Fibroblast of lung (primary cell): ENCODE results near the gene TTC24. TPM values are rescaled to one million over a fixed set of nuclear protein-coding genes. Genes with fewer than 3 reads are reported as not detected.

Experiments used
- DNase-seq, 2 donors: peaks; one replicate each; pipeline versions ENCODE4 v3.0.0 to v3.0.0-alpha.2; 2010; ENCODE audit warnings: low read depth in 2 of 2
- H2AFZ ChIP-seq: 2 replicates; pipeline ENCODE4 v1.5.1; 2012; ENCODE audit warnings: low read length, control low read depth, inconsistent platforms
- H3K27ac ChIP-seq: 2 replicates; pipeline ENCODE4 v1.5.1; 2011; ENCODE audit warnings: low read length, control low read depth; ENCODE audit not compliant: insufficient read depth
- H3K27me3 ChIP-seq: 2 replicates; pipeline ENCODE4 v1.5.1; 2011; ENCODE audit warnings: mild to moderate bottlenecking, low read length; ENCODE audit not compliant: control insufficient read depth, insufficient read depth
- H3K36me3 ChIP-seq: 2 replicates; pipeline ENCODE4 v1.5.1; 2011; ENCODE audit warnings: low read length; ENCODE audit not compliant: control insufficient read depth, insufficient read depth
- H3K4me1 ChIP-seq: 2 replicates; pipeline ENCODE4 v1.5.1; 2011; ENCODE audit warnings: low read length; ENCODE audit not compliant: control insufficient read depth, insufficient read depth; ENCODE audit errors: extremely low read depth
- H3K4me2 ChIP-seq: 2 replicates; pipeline ENCODE4 v1.5.1; 2011; ENCODE audit warnings: low read length, control low read depth; ENCODE audit not compliant: insufficient read depth; ENCODE audit errors: extremely low read depth
- H3K4me3 ChIP-seq, 4 experiments: fragments of 200-600 bp in 1 of 4; sonication (generic) in 1 of 4; replicated peaks in 1 of 4; 2 replicates each; pipeline ENCODE4 v1.5.1; 2011 to 2016; ENCODE audit warnings: low read length in 4 of 4, low read depth in 3 of 4, mild to moderate bottlenecking in 3 of 4, control low read depth in 2 of 4, inconsistent platforms in 1 of 4, mixed read lengths in 1 of 4; ENCODE audit not compliant: insufficient read depth in 1 of 4; ENCODE audit errors: control extremely low read depth in 1 of 4
- H3K79me2 ChIP-seq: 2 replicates; pipeline ENCODE4 v1.5.1; 2012; ENCODE audit warnings: mild to moderate bottlenecking, low read length, inconsistent platforms; ENCODE audit not compliant: control insufficient read depth, insufficient read depth
- H3K9ac ChIP-seq: 2 replicates; pipeline ENCODE4 v1.5.1; 2011; ENCODE audit warnings: mild to moderate bottlenecking, low read length, control low read depth; ENCODE audit not compliant: insufficient read depth
- H3K9me3 ChIP-seq: 2 replicates; pipeline ENCODE4 v1.5.1; 2012; ENCODE audit warnings: low read depth, low read length; ENCODE audit not compliant: control insufficient read depth, insufficient read depth
- H4K20me1 ChIP-seq: 2 replicates; pipeline ENCODE4 v1.5.1; 2011; ENCODE audit warnings: low read length; ENCODE audit not compliant: control insufficient read depth, insufficient read depth; ENCODE audit errors: extremely low read depth
- CTCF ChIP-seq, 2 donors: IDR thresholded peaks in 1 of 2; conservative IDR thresholded peaks in 1 of 2; 1 replicate in 1 of 2; 2 replicates in 1 of 2; pipeline ENCODE4 v1.5.1; 2011 to 2012; ENCODE audit warnings: low read length in 2 of 2, control low read depth in 1 of 2, inconsistent platforms in 1 of 2, low read depth in 1 of 2, mild to moderate bottlenecking in 1 of 2
- EZH2 ChIP-seq: IDR thresholded peaks from 2 replicates; pipeline ENCODE4 v1.5.1; 2012; ENCODE audit warnings: low read length, control low read depth, mild to moderate bottlenecking; ENCODE audit errors: missing control alignments
- polyA plus RNA-seq, 2 donors: library from polyadenylated mRNA; depleted of rRNA in 1 of 2; stranded (reverse) in 1 of 2; unstranded in 1 of 2; fragments of >200 nt; gene quantifications; 2 replicates each; pipeline ENCODE4 v1.2.1, GENCODE V29; 2011 to 2012; ENCODE audit warnings: missing spikeins in 1 of 2
- total RNA-seq: library from RNA; depleted of rRNA; stranded (reverse); fragments of >200 nt; gene quantifications from 2 replicates; pipeline ENCODE4 v1.2.1, GENCODE V29; 2014

TTC24 gene
- total and polyA plus RNA-seq, 2 donors (not counting 1 experiment from before 2014, with no cell fraction given): not detected

GRCh38 chr1:156533568-156534220, 45.8 kb upstream of the TTC24 start:
- Histone ChIP-seq H3K4me3 (no peak overlapping the region), H3K36me3 (peaks cover 35% of the 10 kb centered on the region), H3K4me2 (no peak overlapping the region), H3K9ac (no peak overlapping the region), H3K4me1 (no peaks in the 10 kb centered on the region), H3K9me3 (no peaks in the 10 kb centered on the region), H2AFZ (no peak overlapping the region), H3K27ac (no peak overlapping the region), H4K20me1 (no peaks in the 10 kb centered on the region), H3K27me3 (no peaks in the 10 kb centered on the region), H3K79me2 (no peaks in the 10 kb centered on the region)
- no peak for TF ChIP-seq CTCF (conservative IDR thresholded peaks at IDR 0.05 in 1 of 2, IDR thresholded peaks at IDR 0.05 in 1 of 2; ENCODE audit: low read depth in 1 of 2, low read length in 2 of 2)
- no peak for DNase-seq

GRCh38 chr1:156534424-156535060, 45.0 kb upstream of the TTC24 start:
- TF ChIP-seq EZH2 (no peak), CTCF (conservative IDR thresholded peaks at IDR 0.05 in 1 of 2, IDR thresholded peaks at IDR 0.05 in 1 of 2; ENCODE audit: low read depth in 1 of 2, low read length in 2 of 2) (no peak)
- Histone ChIP-seq H3K36me3 (peaks cover 36% of the 10 kb centered on the region), H3K9ac (no peak overlapping the region), H3K79me2 (no peaks in the 10 kb centered on the region), H3K4me1 (no peaks in the 10 kb centered on the region), H3K4me3 (no peak overlapping the region), H3K4me2 (no peak overlapping the region), H3K27me3 (no peaks in the 10 kb centered on the region), H3K9me3 (no peaks in the 10 kb centered on the region), H4K20me1 (no peaks in the 10 kb centered on the region), H2AFZ (no peak overlapping the region), H3K27ac (no peak overlapping the region)
- DNase-seq: no peak

DNA sequence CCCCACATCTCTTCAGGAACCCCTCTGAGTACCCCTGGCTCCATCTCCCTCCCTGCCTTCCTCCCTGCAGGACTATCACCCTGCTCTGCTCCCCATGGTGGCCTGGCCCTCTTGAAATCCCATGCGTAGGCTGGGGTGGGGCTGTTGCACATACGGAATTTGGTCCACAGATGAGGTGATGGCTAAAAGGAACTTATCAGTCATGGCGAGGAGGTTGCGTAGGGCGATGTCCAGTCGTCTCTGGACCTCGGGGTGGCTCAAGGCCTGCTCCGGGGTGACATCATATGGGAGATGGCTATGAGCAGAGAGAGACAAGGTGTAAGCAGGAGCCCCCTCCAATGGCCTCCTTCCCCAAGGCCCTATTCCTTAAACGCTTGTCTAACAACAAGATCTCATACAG, 42.5 kb upstream of the TTC24 start:
- H3K9ac ChIP-seq: no peak overlapping the region
- H3K4me1 ChIP-seq: no peaks in the 10 kb centered on the region
- peaks cover 39% of the 10 kb centered on the region for H3K36me3 ChIP-seq
- no peaks in the 10 kb centered on the region for H3K9me3 ChIP-seq
- H3K27ac ChIP-seq: no peak overlapping the region
- H3K27me3 ChIP-seq: no peaks in the 10 kb centered on the region
- no peaks in the 10 kb centered on the region for H3K79me2 ChIP-seq
- TF ChIP-seq CTCF (conservative IDR thresholded peaks at IDR 0.05 in 1 of 2, IDR thresholded peaks at IDR 0.05 in 1 of 2; ENCODE audit: low read depth in 1 of 2, low read length in 2 of 2) (no peak), EZH2 (no peak)
- H4K20me1 ChIP-seq: no peaks in the 10 kb centered on the region
- H3K4me2 ChIP-seq: no peak overlapping the region
- H3K4me3 ChIP-seq: no peak overlapping the region
- H2AFZ ChIP-seq: no peak overlapping the region
- no peak for DNase-seq
